Measurements from ENCODE around the gene ACSF2. TPM values are rescaled to one million over a fixed set of nuclear protein-coding genes. Genes with fewer than 3 reads are reported as not detected.

Gene ACSF2
- total RNA-seq, 4 donors from 2014 or later = 40.8 to 121 (median 64.3) TPM

DNA sequence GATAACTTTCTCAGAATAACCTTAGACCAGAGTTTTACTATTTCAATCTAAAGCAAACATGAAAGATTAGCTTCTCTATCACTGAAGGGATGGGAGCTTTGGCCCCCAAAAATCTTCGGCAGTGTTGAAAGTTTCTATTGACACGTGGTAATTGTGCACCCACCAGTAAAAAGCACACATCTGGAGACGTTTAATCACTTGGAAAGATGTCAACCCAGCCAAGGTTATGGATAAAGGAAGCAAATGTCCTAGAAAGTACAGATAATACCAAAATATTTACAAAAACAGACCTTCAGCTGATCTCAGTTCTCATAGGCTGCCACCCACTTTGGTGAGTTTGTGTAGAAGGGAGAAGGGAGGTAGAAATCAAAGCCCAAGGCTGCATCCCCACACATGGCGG, 87.5 kb downstream of the ACSF2 start:
- intact Hi-C loops (cut with DNase I; ENCODE audit: low total_unique reads) = no loop called here
- WGBS, 2 donors = 64 to 75% methylated on average over 4 of the region's 4 CpGs
- DNase-seq (ENCODE audit: low spot score in 2 of 2) = no peak
- no peak overlapping the region for H3K4me3 ChIP-seq (ENCODE audit: low read depth, poor library complexity, severe bottlenecking)
- TF ChIP-seq CTCF (IDR thresholded peaks at IDR 0.05) (no peak), POLR2A (IDR thresholded peaks at IDR 0.05) (no peak)

GRCh38 chr17:50514388-50514787, 88.4 kb downstream of the ACSF2 start:
- TF ChIP-seq POLR2A (IDR thresholded peaks at IDR 0.05) = no peak
- no peak for TF ChIP-seq CTCF (IDR thresholded peaks at IDR 0.05)
- no peak for DNase-seq (ENCODE audit: low spot score in 2 of 2)
- WGBS, 2 donors = 83 to 86% methylated on average over 3 of the region's 3 CpGs
- H3K4me3 ChIP-seq (ENCODE audit: low read depth, poor library complexity, severe bottlenecking) = no peak overlapping the region
- intact Hi-C loops (cut with DNase I; ENCODE audit: low total_unique reads) = no loop called here

DNA sequence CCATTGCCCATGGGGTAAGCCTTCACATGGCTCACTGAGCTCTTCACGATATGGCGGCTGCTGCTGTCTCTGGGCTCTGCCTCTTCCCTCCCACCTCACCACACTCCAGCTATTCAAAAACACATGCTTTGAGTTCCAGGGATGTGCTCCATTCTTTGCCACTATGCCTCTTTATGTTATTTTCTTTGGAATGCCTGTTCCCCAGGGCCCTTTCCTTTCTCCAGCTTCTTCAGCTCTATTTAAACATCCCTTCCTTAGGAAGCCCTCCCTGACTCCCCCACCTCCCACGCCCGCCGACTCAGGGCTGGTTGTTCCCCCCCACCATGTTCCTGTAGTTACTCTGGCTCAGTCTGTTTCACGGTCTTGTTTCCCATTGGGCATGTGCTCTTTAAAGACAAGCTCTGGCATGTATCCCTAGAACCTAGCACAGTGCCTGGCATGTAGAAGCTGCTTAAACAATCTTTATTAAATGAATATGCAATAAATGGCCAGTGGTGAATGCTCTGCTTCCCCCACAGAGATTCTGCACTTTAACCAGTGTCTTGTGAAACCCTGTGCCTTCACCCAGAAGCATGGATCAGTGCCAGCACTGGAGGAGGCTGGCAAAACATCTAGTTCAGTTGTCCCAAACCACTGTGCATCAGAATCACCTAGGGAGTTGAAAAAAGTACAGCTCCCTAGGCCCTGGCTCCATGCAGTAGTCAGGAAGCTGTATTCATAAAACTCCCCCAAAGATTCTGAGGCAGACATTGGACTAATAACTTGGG, 89.1 kb downstream of the ACSF2 start:
- no peak overlapping the region for H3K4me3 ChIP-seq (ENCODE audit: low read depth, poor library complexity, severe bottlenecking)
- 56 to 60% methylated on average over 6 of the region's 6 CpGs for WGBS, 2 donors
- no peak for TF ChIP-seq CTCF (IDR thresholded peaks at IDR 0.05)
- no peak for TF ChIP-seq POLR2A (IDR thresholded peaks at IDR 0.05)
- intact Hi-C loops (cut with DNase I; ENCODE audit: low total_unique reads) = no loop called here
- DNase-seq (ENCODE audit: low spot score in 2 of 2) = no peak

DNA sequence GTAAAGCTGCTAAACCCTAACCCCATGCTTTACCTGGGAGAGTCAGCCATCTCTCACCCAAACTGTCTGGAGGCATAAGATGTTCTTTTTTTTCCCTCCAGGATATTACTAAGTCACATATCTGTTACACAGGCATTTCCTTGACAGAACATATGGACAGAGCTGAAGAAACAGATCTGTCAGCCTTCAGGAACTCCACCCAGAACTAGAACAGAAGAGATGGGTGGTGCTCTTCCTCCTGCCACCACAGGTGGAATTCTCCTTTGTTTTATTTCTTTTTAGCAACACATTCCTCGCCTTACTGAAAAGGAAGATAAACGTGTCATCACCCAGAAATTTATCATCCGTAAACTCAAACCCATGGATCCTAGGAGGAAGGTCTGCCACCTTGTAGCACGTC, 91.0 kb downstream of the ACSF2 start:
- DNase-seq (ENCODE audit: low spot score in 2 of 2) = no peak
- 73 to 89% methylated on average over 4 of the region's 4 CpGs for WGBS, 2 donors
- TF ChIP-seq POLR2A (IDR thresholded peaks at IDR 0.05) (no peak), CTCF (IDR thresholded peaks at IDR 0.05) (no peak)
- H3K4me3 ChIP-seq (ENCODE audit: low read depth, poor library complexity, severe bottlenecking) = no peak overlapping the region
- intact Hi-C loops (cut with DNase I; ENCODE audit: low total_unique reads) = no loop called here

- no peak overlapping the region for H3K4me3 ChIP-seq (ENCODE audit: low read depth, poor library complexity, severe bottlenecking)
- no peak for DNase-seq (ENCODE audit: low spot score in 2 of 2)
- no peak for TF ChIP-seq POLR2A (IDR thresholded peaks at IDR 0.05)
- TF ChIP-seq CTCF (IDR thresholded peaks at IDR 0.05) = no peak
- intact Hi-C loops (cut with DNase I; ENCODE audit: low total_unique reads) = no loop called here
- 84 to 85% methylated on average over 8 of the region's 8 CpGs for WGBS, 2 donors
These were observed 91.7 kb downstream of the ACSF2 start for GRCh38 chr17:50517504-50518383.
